SH-SY5Y (cell line): Measurements from ENCODE around the gene FOXP3.

ENCODE experiments used
- GATA2 ChIP-seq: IDR thresholded peaks from 2 replicates; pipeline ENCODE4 v1.6.1; 2011; ENCODE audit warnings: mild to moderate bottlenecking, low read depth, low read length
- GATA3 ChIP-seq: IDR thresholded peaks from 2 replicates; pipeline ENCODE4 v1.6.1; 2011; ENCODE audit warnings: low read depth, mild to moderate bottlenecking, low read length, moderate library complexity

DNA sequence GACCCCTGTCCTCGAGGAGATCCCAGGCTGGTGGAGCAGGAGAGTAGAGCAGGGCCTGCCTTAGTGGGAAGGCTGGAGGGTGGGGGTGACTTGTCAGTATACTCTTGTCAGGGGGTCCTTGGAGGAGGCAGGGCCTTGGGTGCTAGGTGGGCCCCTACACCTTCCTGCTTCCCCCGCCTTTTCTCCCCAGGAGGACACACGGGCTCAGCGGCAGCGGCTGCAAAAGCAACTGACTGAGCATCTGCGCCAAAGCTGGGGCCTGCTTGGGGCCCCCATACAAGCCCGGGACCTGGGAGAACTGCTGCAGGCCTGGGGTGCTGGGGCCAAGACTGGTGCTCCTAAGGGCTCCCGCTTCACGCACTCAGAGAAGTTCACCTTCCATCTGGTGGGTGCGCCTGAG lies 18.0 kb downstream of the FOXP3 start:
- TF ChIP-seq GATA3 (no peak), GATA2 (no peak)
